GM12801 (cell line): Measurements from ENCODE around the gene IFT122.

ENCODE experiments used
- CTCF ChIP-seq: IDR thresholded peaks from one replicate; pipeline ENCODE4 v1.5.1; 2011; ENCODE audit warnings: control low read depth; ENCODE audit not compliant: insufficient read length; ENCODE audit errors: extremely low read depth

The IFT122 gene

GRCh38 chr3:129565902-129566301, 125.9 kb downstream of the IFT122 start:
- TF ChIP-seq CTCF = no peak

- no peak for TF ChIP-seq CTCF
These were observed 127.2 kb downstream of the IFT122 start for GRCh38 chr3:129567176-129567705.

- no peak for TF ChIP-seq CTCF
These were observed 127.9 kb downstream of the IFT122 start for GRCh38 chr3:129567939-129568338.

GRCh38 chr3:129569856-129570255, 129.8 kb downstream of the IFT122 start:
- no peak for TF ChIP-seq CTCF
